Cardiac fibroblast (primary cell): ENCODE measurements around the gene CHD9.

Experiments used
- DNase-seq, 2 donors: peaks; one replicate each; pipeline versions ENCODE4 v3.0.0 to v3.0.0-alpha.2; 2010; ENCODE audit warnings: low read depth in 2 of 2
- H3K4me3 ChIP-seq, 2 donors: replicated peaks in 1 of 2; 1 replicate in 1 of 2; 2 replicates in 1 of 2; pipeline ENCODE4 v1.5.1; 2011; ENCODE audit warnings: low read depth in 2 of 2, low read length in 2 of 2, mild to moderate bottlenecking in 2 of 2, moderate library complexity in 1 of 2
- CTCF ChIP-seq: IDR thresholded peaks from one replicate; pipeline ENCODE4 v1.5.1; 2011; ENCODE audit warnings: low read depth, mild to moderate bottlenecking, low read length, inconsistent platforms

The CHD9 gene

GRCh38 chr16:53281859-53282258 lies 227.1 kb downstream of the CHD9 start:
- no peak overlapping the region for H3K4me3 ChIP-seq
- no peak for DNase-seq
- TF ChIP-seq CTCF = no peak

GRCh38 chr16:53282328-53282727 lies 227.5 kb downstream of the CHD9 start:
- no peak for TF ChIP-seq CTCF
- no peak overlapping the region for H3K4me3 ChIP-seq
- no peak for DNase-seq

- no peak overlapping the region for H3K4me3 ChIP-seq
- DNase-seq = peak; percentile 65 to 66
- TF ChIP-seq CTCF = peak; percentile 58
These were observed 228.5 kb downstream of the CHD9 start for GRCh38 chr16:53282975-53283946.

GRCh38 chr16:53285236-53285635 lies 230.4 kb downstream of the CHD9 start:
- TF ChIP-seq CTCF = no peak
- no peak overlapping the region for H3K4me3 ChIP-seq
- no peak for DNase-seq

GRCh38 chr16:53290520-53290919 lies 235.7 kb downstream of the CHD9 start:
- no peak overlapping the region for H3K4me3 ChIP-seq
- no peak for TF ChIP-seq CTCF
- DNase-seq = no peak

- DNase-seq = peak in 1 of 2 donors; percentile 46
- no peak overlapping the region for H3K4me3 ChIP-seq
- TF ChIP-seq CTCF = no peak
These were observed 237.1 kb downstream of the CHD9 start for GRCh38 chr16:53291757-53292392.
